HG02885 (cell line): ENCODE data around the gene NFE2L2.
"Not testable (repeated sequence)": the region's sequence is repeated elsewhere in the genome, so short reads cannot be mapped to it uniquely, and the experiment has no call there.

Experiments used
- ATAC-seq: cut with Tn5 transposase; IDR thresholded peaks from one replicate; pipeline ENCODE4 v1.9.1; 2021; ENCODE audit warnings: mild to moderate bottlenecking; ENCODE audit not compliant: unreplicated experiment, poor library complexity

Gene NFE2L2

GRCh38 chr2:177239932-177240630 lies 24.4 kb downstream of the NFE2L2 start:
- peak; percentile 70 for ATAC-seq

GRCh38 chr2:177239053-177239452 lies 25.5 kb downstream of the NFE2L2 start:
- ATAC-seq: no peak

- no peak for ATAC-seq
Observed at GRCh38 chr2:177237932-177238331, 26.6 kb downstream of the NFE2L2 start.

- no peak for ATAC-seq
Observed at GRCh38 chr2:177235855-177236437, 28.6 kb downstream of the NFE2L2 start.

GRCh38 chr2:177234267-177234666 lies 30.3 kb downstream of the NFE2L2 start:
- no peak for ATAC-seq

- no peak for ATAC-seq
Observed at GRCh38 chr2:177232098-177232704, 32.3 kb downstream of the NFE2L2 start.

GRCh38 chr2:177231270-177231669 lies 33.3 kb downstream of the NFE2L2 start:
- ATAC-seq: no peak

- no peak for ATAC-seq
Observed at GRCh38 chr2:177229442-177230242, 34.9 kb downstream of the NFE2L2 start.

GRCh38 chr2:177225965-177226360 lies 38.6 kb downstream of the NFE2L2 start:
- ATAC-seq: no peak

- ATAC-seq: not testable (repeated sequence)
Observed at GRCh38 chr2:177223436-177223835, 41.1 kb downstream of the NFE2L2 start.

- ATAC-seq: no peak
Observed at GRCh38 chr2:177221970-177222369, 42.6 kb downstream of the NFE2L2 start.

GRCh38 chr2:177221534-177221933 lies 43.0 kb downstream of the NFE2L2 start:
- ATAC-seq: no peak

GRCh38 chr2:177219787-177220186 lies 44.7 kb downstream of the NFE2L2 start:
- not testable (repeated sequence) for ATAC-seq

GRCh38 chr2:177217247-177217843 lies 47.2 kb downstream of the NFE2L2 start:
- ATAC-seq: no peak

GRCh38 chr2:177212891-177213856 lies 51.4 kb downstream of the NFE2L2 start:
- ATAC-seq: peak; percentile 52

GRCh38 chr2:177212106-177212890 lies 52.2 kb downstream of the NFE2L2 start, which contains the start of gene HNRNPA3:
Gene HNRNPA3, plus strand, starts transcription at chr2:177212794. Its CDS starts 6 bp downstream, at chr2:177212800.
- peak; percentile 89 for ATAC-seq

GRCh38 chr2:177211576-177212105 lies 52.9 kb downstream of the NFE2L2 start:
- ATAC-seq: no peak

GRCh38 chr2:177211169-177211568 lies 53.4 kb downstream of the NFE2L2 start:
- ATAC-seq: no peak
